Hematopoietic multipotent progenitor cell treated with erythropoietin and hydrocortisone succinate and interleukin-3 and kit ligand, for 8 days (in vitro differentiated cells): Measurements from ENCODE around the gene KIR2DL4.
"Not testable (repeated sequence)": the region's sequence is repeated elsewhere in the genome, so short reads cannot be mapped to it uniquely, and the experiment has no call there.

Experiments used
- DNase-seq: peaks from one replicate; pipeline ENCODE4 v3.0.0-alpha.2; 2015

The KIR2DL4 gene

GRCh38 chr19:54803410-54803809 lies at the start of gene KIR2DL4:
Gene KIR2DL4 (plus strand): TSS chr19:54803610. CDS start chr19:54803652, 42 bp downstream.
- no peak for DNase-seq

GRCh38 chr19:54756204-54757110 lies 47.0 kb upstream of the KIR2DL4 start:
- DNase-seq: not testable (repeated sequence)

GRCh38 chr19:54758577-54758976 lies 44.8 kb upstream of the KIR2DL4 start:
- not testable (repeated sequence) for DNase-seq

GRCh38 chr19:54764219-54764618 lies 39.2 kb upstream of the KIR2DL4 start:
- not testable (repeated sequence) for DNase-seq

- DNase-seq: not testable (repeated sequence)
These were observed 36.9 kb upstream of the KIR2DL4 start for GRCh38 chr19:54766464-54766863.

- DNase-seq: not testable (repeated sequence)
These were observed 33.8 kb upstream of the KIR2DL4 start, which contains the start of gene KIR2DL1 for GRCh38 chr19:54769646-54770045. Gene KIR2DL1 (plus strand): TSS chr19:54769793. CDS start chr19:54769851, 58 bp downstream.

- DNase-seq: not testable (repeated sequence)
These were observed 32.9 kb upstream of the KIR2DL4 start for GRCh38 chr19:54770511-54770910.

GRCh38 chr19:54771018-54771960 lies 32.1 kb upstream of the KIR2DL4 start:
- DNase-seq: not testable (repeated sequence)

- not testable (repeated sequence) for DNase-seq
These were observed 30.7 kb upstream of the KIR2DL4 start for GRCh38 chr19:54772666-54773065.

- DNase-seq: not testable (repeated sequence)
These were observed 28.2 kb upstream of the KIR2DL4 start for GRCh38 chr19:54775095-54775815.

GRCh38 chr19:54775830-54776229 lies 27.6 kb upstream of the KIR2DL4 start:
- DNase-seq: not testable (repeated sequence)

- DNase-seq: not testable (repeated sequence)
These were observed 25.6 kb upstream of the KIR2DL4 start for GRCh38 chr19:54777851-54778250.

GRCh38 chr19:54778896-54779295 lies 24.5 kb upstream of the KIR2DL4 start:
- DNase-seq: not testable (repeated sequence)

- DNase-seq: not testable (repeated sequence)
These were observed 20.5 kb upstream of the KIR2DL4 start for GRCh38 chr19:54782916-54783315.

- DNase-seq: not testable (repeated sequence)
These were observed 17.2 kb upstream of the KIR2DL4 start for GRCh38 chr19:54786091-54786723.

GRCh38 chr19:54788154-54788553 lies 15.3 kb upstream of the KIR2DL4 start:
- not testable (repeated sequence) for DNase-seq

GRCh38 chr19:54790711-54791110 lies 12.7 kb upstream of the KIR2DL4 start:
- DNase-seq: no peak

GRCh38 chr19:54791476-54791875 lies 11.9 kb upstream of the KIR2DL4 start:
- DNase-seq: no peak

- no peak for DNase-seq
These were observed 10.6 kb upstream of the KIR2DL4 start for GRCh38 chr19:54792814-54793213.

- no peak for DNase-seq
These were observed 7.7 kb upstream of the KIR2DL4 start for GRCh38 chr19:54795758-54796157.

GRCh38 chr19:54804101-54804500 lies 691 bp downstream of the KIR2DL4 start:
- no peak for DNase-seq

- DNase-seq: no peak
These were observed 1.2 kb downstream of the KIR2DL4 start for GRCh38 chr19:54804571-54804970.
